ENCODE measurements around the gene PEDS1. TPM values are rescaled to one million over a fixed set of nuclear protein-coding genes. Genes with fewer than 3 reads are reported as not detected.

PEDS1 gene
- total and polyA plus RNA-seq, 2 of the 13 experiments (the other 11 are each of a cell fraction or from before 2014, with no cell fraction given) = 30.5 to 93.9 TPM

DNA sequence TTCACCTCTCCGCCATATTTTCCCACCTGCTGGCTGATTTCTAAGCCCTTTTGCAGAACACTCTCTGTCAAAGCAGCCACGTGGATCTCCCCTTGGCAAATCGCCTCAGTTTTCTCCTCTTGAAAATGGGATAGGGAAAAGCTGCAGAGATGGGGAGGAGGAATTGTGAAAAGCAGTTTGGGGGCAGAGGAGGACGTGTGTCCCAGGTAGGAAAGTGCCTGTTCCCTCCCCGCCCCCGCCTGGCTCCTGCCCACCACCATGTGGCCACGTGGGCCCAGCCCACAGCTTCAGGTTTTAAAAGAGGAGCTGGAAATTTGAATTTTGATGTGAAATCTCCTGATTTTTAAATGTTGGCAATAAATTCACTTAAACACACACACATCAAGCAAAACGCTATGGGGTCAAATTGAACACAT is 33.5 kb upstream of the PEDS1 start (continued):
- no peak for TF ChIP-seq ZNF282 (IDR thresholded peaks at IDR 0.05; ENCODE audit: partially characterized antibody)
- no peak for TF ChIP-seq U2AF1 (optimal IDR thresholded peaks at IDR 0.05; ENCODE audit: low read depth, low read length)
- no peak for TF ChIP-seq JUN (CRISPR knock-in tag; IDR thresholded peaks at IDR 0.05)
- 0 out of 2 replicates have a peak, but pooled peaks have one; percentile 12 for TF ChIP-seq ZBTB7A (CRISPR knock-in tag; IDR thresholded peaks at IDR 0.05)
- TF ChIP-seq, protein P1, sequence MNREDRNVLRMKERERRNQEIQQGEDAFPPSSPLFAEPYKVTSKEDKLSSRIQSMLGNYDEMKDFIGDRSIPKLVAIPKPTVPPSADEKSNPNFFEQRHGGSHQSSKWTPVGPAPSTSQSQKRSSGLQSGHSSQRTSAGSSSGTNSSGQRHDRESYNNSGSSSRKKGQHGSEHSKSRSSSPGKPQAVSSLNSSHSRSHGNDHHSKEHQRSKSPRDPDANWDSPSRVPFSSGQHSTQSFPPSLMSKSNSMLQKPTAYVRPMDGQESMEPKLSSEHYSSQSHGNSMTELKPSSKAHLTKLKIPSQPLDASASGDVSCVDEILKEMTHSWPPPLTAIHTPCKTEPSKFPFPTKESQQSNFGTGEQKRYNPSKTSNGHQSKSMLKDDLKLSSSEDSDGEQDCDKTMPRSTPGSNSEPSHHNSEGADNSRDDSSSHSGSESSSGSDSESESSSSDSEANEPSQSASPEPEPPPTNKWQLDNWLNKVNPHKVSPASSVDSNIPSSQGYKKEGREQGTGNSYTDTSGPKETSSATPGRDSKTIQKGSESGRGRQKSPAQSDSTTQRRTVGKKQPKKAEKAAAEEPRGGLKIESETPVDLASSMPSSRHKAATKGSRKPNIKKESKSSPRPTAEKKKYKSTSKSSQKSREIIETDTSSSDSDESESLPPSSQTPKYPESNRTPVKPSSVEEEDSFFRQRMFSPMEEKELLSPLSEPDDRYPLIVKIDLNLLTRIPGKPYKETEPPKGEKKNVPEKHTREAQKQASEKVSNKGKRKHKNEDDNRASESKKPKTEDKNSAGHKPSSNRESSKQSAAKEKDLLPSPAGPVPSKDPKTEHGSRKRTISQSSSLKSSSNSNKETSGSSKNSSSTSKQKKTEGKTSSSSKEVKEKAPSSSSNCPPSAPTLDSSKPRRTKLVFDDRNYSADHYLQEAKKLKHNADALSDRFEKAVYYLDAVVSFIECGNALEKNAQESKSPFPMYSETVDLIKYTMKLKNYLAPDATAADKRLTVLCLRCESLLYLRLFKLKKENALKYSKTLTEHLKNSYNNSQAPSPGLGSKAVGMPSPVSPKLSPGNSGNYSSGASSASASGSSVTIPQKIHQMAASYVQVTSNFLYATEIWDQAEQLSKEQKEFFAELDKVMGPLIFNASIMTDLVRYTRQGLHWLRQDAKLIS (CRISPR knock-in tag; IDR thresholded peaks at IDR 0.05) = 0 out of 2 replicates have a peak, but pooled peaks have one; percentile 50
- 0 out of 2 replicates have a peak, but pooled peaks have one; percentile 43 for TF ChIP-seq ZFP36L1 (CRISPR knock-in tag; IDR thresholded peaks at IDR 0.05)
- TF ChIP-seq, protein P2, sequence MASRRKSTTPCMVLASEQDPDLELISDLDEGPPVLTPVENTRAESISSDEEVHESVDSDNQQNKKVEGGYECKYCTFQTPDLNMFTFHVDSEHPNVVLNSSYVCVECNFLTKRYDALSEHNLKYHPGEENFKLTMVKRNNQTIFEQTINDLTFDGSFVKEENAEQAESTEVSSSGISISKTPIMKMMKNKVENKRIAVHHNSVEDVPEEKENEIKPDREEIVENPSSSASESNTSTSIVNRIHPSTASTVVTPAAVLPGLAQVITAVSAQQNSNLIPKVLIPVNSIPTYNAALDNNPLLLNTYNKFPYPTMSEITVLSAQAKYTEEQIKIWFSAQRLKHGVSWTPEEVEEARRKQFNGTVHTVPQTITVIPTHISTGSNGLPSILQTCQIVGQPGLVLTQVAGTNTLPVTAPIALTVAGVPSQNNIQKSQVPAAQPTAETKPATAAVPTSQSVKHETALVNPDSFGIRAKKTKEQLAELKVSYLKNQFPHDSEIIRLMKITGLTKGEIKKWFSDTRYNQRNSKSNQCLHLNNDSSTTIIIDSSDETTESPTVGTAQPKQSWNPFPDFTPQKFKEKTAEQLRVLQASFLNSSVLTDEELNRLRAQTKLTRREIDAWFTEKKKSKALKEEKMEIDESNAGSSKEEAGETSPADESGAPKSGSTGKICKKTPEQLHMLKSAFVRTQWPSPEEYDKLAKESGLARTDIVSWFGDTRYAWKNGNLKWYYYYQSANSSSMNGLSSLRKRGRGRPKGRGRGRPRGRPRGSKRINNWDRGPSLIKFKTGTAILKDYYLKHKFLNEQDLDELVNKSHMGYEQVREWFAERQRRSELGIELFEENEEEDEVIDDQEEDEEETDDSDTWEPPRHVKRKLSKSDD (CRISPR knock-in tag; IDR thresholded peaks at IDR 0.05; ENCODE audit: low read depth) = 0 out of 2 replicates have a peak, but pooled peaks have one; percentile 14
- peak; percentile 45 for TF ChIP-seq IKZF4 (CRISPR knock-in tag; IDR thresholded peaks at IDR 0.05; ENCODE audit: borderline replicate concordance, low read depth, not compliant biosample characterization)
- no peak for TF ChIP-seq SRSF1 (optimal IDR thresholded peaks at IDR 0.05; ENCODE audit: low read depth, low read length)
- no peak for TF ChIP-seq FLYWCH1 (CRISPR knock-in tag; IDR thresholded peaks at IDR 0.05)
- TF ChIP-seq BORCS8-MEF2B (CRISPR knock-in tag; IDR thresholded peaks at IDR 0.05) = 0 out of 2 replicates have a peak, but pooled peaks have one; percentile 38
- peak; percentile 86; the same call in 1 of the 2 replicates for TF ChIP-seq ZNF605 (CRISPR knock-in tag; IDR thresholded peaks at IDR 0.05)
- TF ChIP-seq ZMAT3 (CRISPR knock-in tag; conservative IDR thresholded peaks at IDR 0.05) = no peak
- TF ChIP-seq, protein P3, sequence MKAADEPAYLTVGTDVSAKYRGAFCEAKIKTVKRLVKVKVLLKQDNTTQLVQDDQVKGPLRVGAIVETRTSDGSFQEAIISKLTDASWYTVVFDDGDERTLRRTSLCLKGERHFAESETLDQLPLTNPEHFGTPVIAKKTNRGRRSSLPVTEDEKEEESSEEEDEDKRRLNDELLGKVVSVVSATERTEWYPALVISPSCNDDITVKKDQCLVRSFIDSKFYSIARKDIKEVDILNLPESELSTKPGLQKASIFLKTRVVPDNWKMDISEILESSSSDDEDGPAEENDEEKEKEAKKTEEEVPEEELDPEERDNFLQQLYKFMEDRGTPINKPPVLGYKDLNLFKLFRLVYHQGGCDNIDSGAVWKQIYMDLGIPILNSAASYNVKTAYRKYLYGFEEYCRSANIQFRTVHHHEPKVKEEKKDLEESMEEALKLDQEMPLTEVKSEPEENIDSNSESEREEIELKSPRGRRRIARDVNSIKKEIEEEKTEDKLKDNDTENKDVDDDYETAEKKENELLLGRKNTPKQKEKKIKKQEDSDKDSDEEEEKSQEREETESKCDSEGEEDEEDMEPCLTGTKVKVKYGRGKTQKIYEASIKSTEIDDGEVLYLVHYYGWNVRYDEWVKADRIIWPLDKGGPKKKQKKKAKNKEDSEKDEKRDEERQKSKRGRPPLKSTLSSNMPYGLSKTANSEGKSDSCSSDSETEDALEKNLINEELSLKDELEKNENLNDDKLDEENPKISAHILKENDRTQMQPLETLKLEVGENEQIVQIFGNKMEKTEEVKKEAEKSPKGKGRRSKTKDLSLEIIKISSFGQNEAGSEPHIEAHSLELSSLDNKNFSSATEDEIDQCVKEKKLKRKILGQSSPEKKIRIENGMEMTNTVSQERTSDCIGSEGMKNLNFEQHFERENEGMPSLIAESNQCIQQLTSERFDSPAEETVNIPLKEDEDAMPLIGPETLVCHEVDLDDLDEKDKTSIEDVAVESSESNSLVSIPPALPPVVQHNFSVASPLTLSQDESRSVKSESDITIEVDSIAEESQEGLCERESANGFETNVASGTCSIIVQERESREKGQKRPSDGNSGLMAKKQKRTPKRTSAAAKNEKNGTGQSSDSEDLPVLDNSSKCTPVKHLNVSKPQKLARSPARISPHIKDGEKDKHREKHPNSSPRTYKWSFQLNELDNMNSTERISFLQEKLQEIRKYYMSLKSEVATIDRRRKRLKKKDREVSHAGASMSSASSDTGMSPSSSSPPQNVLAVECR (CRISPR knock-in tag; IDR thresholded peaks at IDR 0.05; ENCODE audit: borderline replicate concordance) = 0 out of 2 replicates have a peak, but pooled peaks have one; percentile 44
- TF ChIP-seq DNMT3B (CRISPR knock-in tag; conservative IDR thresholded peaks at IDR 0.05) = no peak
- 0 out of 2 replicates have a peak, but pooled peaks have one; percentile 28 for TF ChIP-seq CHD4 (IDR thresholded peaks at IDR 0.05; ENCODE audit: borderline replicate concordance, low read length)
- TF ChIP-seq ZFAT (CRISPR knock-in tag; conservative IDR thresholded peaks at IDR 0.05) = no peak
- TF ChIP-seq JARID2 (CRISPR knock-in tag; IDR thresholded peaks at IDR 0.05; ENCODE audit: insufficient replicate concordance) = no peak
- TF ChIP-seq PCBP2 (optimal IDR thresholded peaks at IDR 0.05; ENCODE audit: low read depth, low read length, poor library complexity, severe bottlenecking) = peak; percentile 1

Measured in HepG2 (cell line).